ENCODE results near the gene PGLYRP2.

Gene PGLYRP2

DNA sequence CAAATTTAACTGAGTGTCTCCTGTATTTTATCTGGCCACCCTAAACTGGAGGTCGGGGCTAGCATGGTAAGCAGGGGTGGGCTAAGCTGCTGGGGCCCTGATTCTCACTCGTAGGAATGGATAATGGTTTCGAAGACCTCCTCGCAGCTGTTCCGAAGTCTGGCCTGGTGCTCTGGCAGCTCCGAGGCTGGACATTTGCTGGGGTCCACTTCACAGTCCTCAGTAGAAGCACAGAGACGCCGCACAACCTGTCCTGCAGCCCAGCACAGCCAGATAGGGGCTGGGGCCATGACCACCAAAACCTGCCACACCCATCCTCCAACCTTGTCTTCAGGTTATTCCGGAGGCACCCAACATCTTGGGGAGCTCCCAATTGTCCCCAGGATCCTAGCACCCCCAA is 23.3 kb downstream of the PGLYRP2 start:
- H3K9me3 ChIP-seq (ENCODE audit: control insufficient read depth, low read length) = no peaks in the 10 kb centered on the region
- H3K79me2 ChIP-seq = no peaks in the 10 kb centered on the region
- no peaks in the 10 kb centered on the region for H3K36me3 ChIP-seq (ENCODE audit: control insufficient read depth, insufficient read depth, low read length)
- TF ChIP-seq, protein P1, sequence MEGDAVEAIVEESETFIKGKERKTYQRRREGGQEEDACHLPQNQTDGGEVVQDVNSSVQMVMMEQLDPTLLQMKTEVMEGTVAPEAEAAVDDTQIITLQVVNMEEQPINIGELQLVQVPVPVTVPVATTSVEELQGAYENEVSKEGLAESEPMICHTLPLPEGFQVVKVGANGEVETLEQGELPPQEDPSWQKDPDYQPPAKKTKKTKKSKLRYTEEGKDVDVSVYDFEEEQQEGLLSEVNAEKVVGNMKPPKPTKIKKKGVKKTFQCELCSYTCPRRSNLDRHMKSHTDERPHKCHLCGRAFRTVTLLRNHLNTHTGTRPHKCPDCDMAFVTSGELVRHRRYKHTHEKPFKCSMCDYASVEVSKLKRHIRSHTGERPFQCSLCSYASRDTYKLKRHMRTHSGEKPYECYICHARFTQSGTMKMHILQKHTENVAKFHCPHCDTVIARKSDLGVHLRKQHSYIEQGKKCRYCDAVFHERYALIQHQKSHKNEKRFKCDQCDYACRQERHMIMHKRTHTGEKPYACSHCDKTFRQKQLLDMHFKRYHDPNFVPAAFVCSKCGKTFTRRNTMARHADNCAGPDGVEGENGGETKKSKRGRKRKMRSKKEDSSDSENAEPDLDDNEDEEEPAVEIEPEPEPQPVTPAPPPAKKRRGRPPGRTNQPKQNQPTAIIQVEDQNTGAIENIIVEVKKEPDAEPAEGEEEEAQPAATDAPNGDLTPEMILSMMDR (IDR thresholded peaks at IDR 0.05) = no peak
- no peak overlapping the region for H3K4me2 ChIP-seq (ENCODE audit: low read length)
- no peak overlapping the region for H3K27ac ChIP-seq
- no peaks in the 10 kb centered on the region for H3K27me3 ChIP-seq (ENCODE audit: control insufficient read depth, insufficient read depth, low read length)
- no peak overlapping the region for H3K4me3 ChIP-seq (ENCODE audit: low read depth, low read length)
- peaks cover 4% of the 10 kb centered on the region for H3K4me1 ChIP-seq
- H3K9ac ChIP-seq = no peak overlapping the region
- no peak overlapping the region for H2AFZ ChIP-seq

DNA sequence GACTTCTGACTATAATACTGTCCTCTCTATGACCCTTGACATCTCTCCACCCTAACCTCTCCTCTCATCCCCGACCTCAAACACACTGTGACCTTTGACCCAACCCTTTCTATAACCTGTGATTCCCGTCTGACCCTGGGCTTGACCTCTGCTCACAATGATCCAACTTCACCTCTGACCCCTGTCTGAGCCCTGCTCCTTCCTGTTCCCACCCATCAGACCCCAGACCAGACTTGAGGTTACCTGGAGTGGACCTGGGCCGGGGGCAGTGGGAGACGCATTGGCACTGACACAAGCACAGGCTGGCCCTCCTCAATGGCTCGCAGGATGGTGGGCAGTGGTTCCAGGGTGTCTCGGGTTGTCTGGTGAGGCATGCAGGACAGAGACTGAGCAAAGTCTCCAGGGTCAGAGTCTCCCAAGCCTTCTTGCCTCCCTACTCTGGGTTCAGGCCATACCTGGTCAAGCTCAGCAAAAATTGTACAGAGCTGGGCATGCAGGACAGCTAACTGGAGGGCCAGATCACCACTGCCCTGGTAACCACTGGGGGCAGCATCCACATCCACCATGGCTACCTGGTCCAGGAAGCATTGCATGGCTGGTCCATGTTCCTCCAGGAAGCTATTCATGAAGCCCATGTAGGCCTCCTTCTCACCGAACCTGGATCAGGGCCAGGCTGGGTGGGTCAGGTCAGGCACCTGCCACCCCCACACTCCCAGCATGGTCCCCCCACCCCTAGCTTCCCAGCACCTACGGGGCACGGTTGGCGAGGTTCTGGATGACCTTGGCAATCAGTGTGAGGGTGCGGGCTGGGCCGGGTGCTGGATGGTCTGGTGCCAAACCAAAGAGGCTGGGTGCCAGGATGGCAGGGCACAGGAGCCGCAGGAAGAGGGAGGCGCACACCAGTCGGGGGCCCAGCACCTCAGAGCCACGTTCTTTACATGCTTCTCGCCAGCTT is 25.1 kb downstream of the PGLYRP2 start:
- Histone ChIP-seq H3K27ac (no peak overlapping the region), H2AFZ (no peak overlapping the region), H3K4me2 (ENCODE audit: low read length) (no peak overlapping the region), H3K4me3 (ENCODE audit: low read depth, low read length) (no peak overlapping the region), H3K9ac (no peak overlapping the region), H3K9me3 (ENCODE audit: control insufficient read depth, low read length) (no peaks in the 10 kb centered on the region), H3K4me1 (peaks cover 4% of the 10 kb centered on the region), H3K36me3 (ENCODE audit: control insufficient read depth, insufficient read depth, low read length) (no peaks in the 10 kb centered on the region), H3K27me3 (ENCODE audit: control insufficient read depth, insufficient read depth, low read length) (no peaks in the 10 kb centered on the region), H3K79me2 (no peaks in the 10 kb centered on the region)
- TF ChIP-seq, protein P1 (IDR thresholded peaks at IDR 0.05) = peak; percentile 21

DNA sequence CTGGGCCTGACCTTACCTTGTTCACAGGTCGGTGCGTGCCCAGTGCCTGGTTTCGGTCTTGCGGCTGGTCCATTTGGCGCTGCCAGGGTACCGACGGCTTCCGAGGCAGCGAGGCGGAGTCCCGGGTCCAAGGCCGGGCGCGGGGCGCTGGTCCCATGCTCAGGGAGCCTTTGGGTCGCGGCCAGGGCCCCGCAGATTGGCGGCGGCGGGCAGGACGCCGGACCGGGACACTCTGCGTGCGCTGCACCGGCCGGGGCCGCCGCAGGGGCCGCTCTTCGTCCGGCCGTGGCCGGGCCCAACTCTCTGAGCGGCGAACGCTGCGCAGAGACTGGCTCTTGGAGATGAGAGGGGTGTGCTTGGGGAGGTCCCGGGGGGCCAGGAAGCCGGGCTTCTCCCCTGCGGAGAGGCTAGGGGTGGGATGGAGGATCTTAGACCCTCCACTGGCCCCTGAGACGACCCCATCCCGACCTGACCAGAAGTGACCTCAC is 26.2 kb downstream of the PGLYRP2 start:
- Histone ChIP-seq H3K79me2 (no peaks in the 10 kb centered on the region), H3K4me3 (ENCODE audit: low read depth, low read length) (peak overlapping the region; percentile 54), H3K4me1 (peaks cover 4% of the 10 kb centered on the region), H3K36me3 (ENCODE audit: control insufficient read depth, insufficient read depth, low read length) (no peaks in the 10 kb centered on the region), H3K9me3 (ENCODE audit: control insufficient read depth, low read length) (no peaks in the 10 kb centered on the region), H3K4me2 (ENCODE audit: low read length) (peak overlapping the region; percentile 75), H3K9ac (no peak overlapping the region), H3K27ac (peak overlapping the region; percentile 14), H2AFZ (peak overlapping the region; percentile 91), H3K27me3 (ENCODE audit: control insufficient read depth, insufficient read depth, low read length) (no peaks in the 10 kb centered on the region)
- TF ChIP-seq, protein P1 (IDR thresholded peaks at IDR 0.05) = peak; percentile 34

DNA sequence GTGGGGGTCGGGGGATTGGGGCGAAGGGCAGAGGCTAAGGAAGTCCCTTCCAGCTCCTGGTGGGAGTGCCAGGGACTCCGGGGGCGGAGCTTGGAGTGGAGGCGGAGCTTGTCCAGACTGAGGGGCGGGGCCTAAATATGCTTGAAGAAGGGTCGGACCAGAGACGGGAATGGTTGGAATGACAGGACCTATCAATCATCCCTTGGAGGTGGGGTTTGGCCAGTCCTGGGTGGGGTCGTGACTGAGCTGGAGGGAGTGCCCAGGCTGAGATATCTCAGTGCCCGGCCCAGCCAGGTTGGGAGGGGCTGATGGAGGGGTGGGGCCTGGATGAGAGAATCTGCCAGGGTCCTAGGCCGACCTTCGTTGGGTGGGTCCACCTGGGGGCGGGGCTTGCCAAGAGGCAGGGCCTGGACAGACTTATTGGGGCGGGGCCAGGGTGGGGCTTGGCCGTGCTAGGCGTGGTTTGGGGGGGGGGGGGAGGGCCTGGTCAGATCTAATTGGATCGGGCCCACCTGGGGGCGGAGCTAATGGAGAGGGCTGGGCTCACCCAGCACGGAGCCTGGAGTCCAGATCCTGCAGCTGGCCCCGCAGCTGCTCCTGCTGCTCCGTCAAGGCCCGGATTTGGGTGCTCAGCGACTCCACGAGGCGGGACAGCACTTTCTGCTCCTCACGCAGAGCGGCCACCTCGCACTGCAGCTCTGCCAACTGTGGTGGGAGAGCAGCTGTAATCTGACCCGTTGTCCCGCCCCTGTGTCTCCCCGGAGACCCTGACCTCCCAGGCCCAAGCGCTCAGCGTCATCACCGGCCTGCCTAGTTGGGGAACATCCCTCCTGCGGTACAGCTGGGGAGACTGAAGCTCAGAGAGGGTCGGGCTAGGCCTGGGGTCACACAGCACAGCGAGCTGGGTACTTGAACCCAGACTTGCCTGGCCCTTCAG is 26.9 kb downstream of the PGLYRP2 start:
- peaks cover 4% of the 10 kb centered on the region for H3K4me1 ChIP-seq
- H3K9me3 ChIP-seq (ENCODE audit: control insufficient read depth, low read length) = no peaks in the 10 kb centered on the region
- no peaks in the 10 kb centered on the region for H3K36me3 ChIP-seq (ENCODE audit: control insufficient read depth, insufficient read depth, low read length)
- H3K4me2 ChIP-seq (ENCODE audit: low read length) = peak overlapping the region; percentile 75
- H3K27ac ChIP-seq = peak overlapping the region; percentile 14
- no peak overlapping the region for H3K9ac ChIP-seq
- peak overlapping the region; percentile 91 for H2AFZ ChIP-seq
- no peaks in the 10 kb centered on the region for H3K79me2 ChIP-seq
- no peaks in the 10 kb centered on the region for H3K27me3 ChIP-seq (ENCODE audit: control insufficient read depth, insufficient read depth, low read length)
- TF ChIP-seq, protein P1 (IDR thresholded peaks at IDR 0.05) = no peak
- peak overlapping the region; percentile 54 for H3K4me3 ChIP-seq (ENCODE audit: low read depth, low read length)
